Heart left ventricle (tissue), 16 donors: Measurements from ENCODE around the gene AGA. TPM values are rescaled to one million over a fixed set of nuclear protein-coding genes. Genes with fewer than 3 reads are reported as not detected.

Source experiments
- ATAC-seq, 4 donors: fragments of 200-7000 bp; cut with Tn5 transposase; one replicate each; pipeline ENCODE4 v1.9.1; 2020 to 2022; ENCODE audit warnings: moderate library complexity in 4 of 4, mild to moderate bottlenecking in 3 of 4, moderate number of reproducible peaks in 1 of 4
- DNase-seq, 5 donors: peaks; one replicate each; pipeline ENCODE4 v3.0.0-alpha.2; 2020
- H3K27ac ChIP-seq, 12 donors: fragments of 200-600 bp; sonication (generic) in 4 of 12; one replicate each; pipeline versions ENCODE4 v1.5.0 to v1.8.0; 2016 to 2022; ENCODE audit warnings: mild to moderate bottlenecking in 2 of 12
- H3K27me3 ChIP-seq, 9 donors: fragments of 200-600 bp; sonication (generic) in 2 of 9; one replicate each; pipeline versions ENCODE4 v1.5.1 to v1.8.0; 2016 to 2022; ENCODE audit warnings: mild to moderate bottlenecking in 3 of 9
- H3K36me3 ChIP-seq, 9 donors: fragments of 200-600 bp; sonication (generic) in 2 of 9; one replicate each; pipeline versions ENCODE4 v1.5.0 to v1.8.0; 2018 to 2022; ENCODE audit warnings: mild to moderate bottlenecking in 2 of 9
- H3K4me1 ChIP-seq, 12 donors: fragments of 200-600 bp; sonication (generic) in 4 of 12; one replicate each; pipeline versions ENCODE4 v1.5.0 to v1.8.0; 2016 to 2022; ENCODE audit warnings: mild to moderate bottlenecking in 3 of 12
- H3K4me3 ChIP-seq, 12 donors: fragments of 200-600 bp; sonication (generic) in 4 of 12; one replicate each; pipeline versions ENCODE4 v1.5.0 to v1.8.0; 2017 to 2022; ENCODE audit warnings: mild to moderate bottlenecking in 9 of 12, moderate library complexity in 4 of 12
- H3K9me3 ChIP-seq, 12 donors: fragments of 200-600 bp; sonication (generic) in 4 of 12; one replicate each; pipeline versions ENCODE4 v1.5.0 to v1.8.0; 2016 to 2022; ENCODE audit warnings: mild to moderate bottlenecking in 1 of 12
- CTCF ChIP-seq, 12 donors: fragments of 200-600 bp; sonication (generic) in 4 of 12; IDR thresholded peaks; one replicate each; pipeline versions ENCODE4 v1.5.0 to v1.8.0; 2018 to 2022; ENCODE audit warnings: antibody characterized with exemption in 12 of 12, mild to moderate bottlenecking in 5 of 12
- POLR2A ChIP-seq, 2 donors: fragments of 450-650 bp; IDR thresholded peaks; one replicate each; pipeline ENCODE4 v1.6.1; 2017; ENCODE audit warnings: antibody characterized with exemption in 2 of 2, mild to moderate bottlenecking in 2 of 2, moderate library complexity in 2 of 2
- WGBS, 4 donors: extraction: QIAGEN DNeasy Blood & Tissue Kit in 2 of 4; methylation state at CpG; one replicate each; pipeline versions ENCODE4 v1.1.5 to v1.1.7; 2013 to 2018; 5-methylcytosine and 5-hydroxymethylcytosine counted together
- intact Hi-C, 10 donors: fragments of 100-400 bp; cut with DNase I; formaldehyde crosslinking; loops; one replicate each; pipeline versions ENCODE4 v1.11.1 to v1.14.2; 2022
- polyA plus RNA-seq, 2 donors: library from polyadenylated mRNA; stranded (reverse); fragments of 200-250 nt; gene quantifications; one replicate each; pipeline ENCODE4 v1.2.3, GENCODE V29; 2013
- total RNA-seq, 9 donors: library from RNA; depleted of rRNA in 2 of 9; stranded (reverse); fragments of >200 nt in 2 of 9; fragmentation: NEBNext Ultra II Directional in 3 of 9; extraction: Animal tissue kit (Norgen Biotek cat#: 25700) in 3 of 9; gene quantifications; one replicate each; pipeline versions ENCODE4 v1.1.0 to v1.2.4, GENCODE V29; 2016 to 2023
- donor health status: ischemic (EF 13 %, LVEDD 7.1; RV severe dilation, severe dysfunction).
- donor health status: healthy with polysubstance abuse.
- donor health status: DM: no; HTN: yes; CAD: no.
- donor health status: DM: no; HTN: no; CAD: no.
- donor health status: ischemic (EF 25% LVEDD 6.9; RV normal size, moderate dysfunction).
- donor health status: ischemic (EF 25% LVEDD 5.7; RV mildly dilated, moderate dysfunction).
- donor health status: healthy.
- donor health status: DM: yes; HTN: yes; CAD: no.
- donor health status: ischemic (EF 35%, LVEDD 5.7; RV mildly dilated, moderate dysfunction).
- donor health status: nonischemic (EF 11% LVEDD 7.7; RV severe dilation, severe dysfunction).
- donor health status: DM: yes; HTN: yes; CAD: no.
- donor health status: PGD.
- donor health status: ischemic (EF 29% LVEDD 5.4; RV normal size, mild dysfunction).
- donor health status: nonischemic (EF 23%, LVEDD 6.1; RV moderate dilation, normal function).

Gene AGA
- total and polyA plus RNA-seq, 11 donors: 3.8 to 13.4 (median 8.0) TPM

- TF ChIP-seq POLR2A (IDR thresholded peaks at IDR 0.05): no peak
- TF ChIP-seq CTCF (IDR thresholded peaks at IDR 0.05): no peak
- WGBS, 4 donors: 67 to 76% (median 70%) methylated on average over 5 of the region's 5 CpGs
- Histone ChIP-seq H3K27me3 (no peaks in the 10 kb centered on the region), H3K36me3 (no peaks in the 10 kb centered on the region), H3K27ac (no peak overlapping the region), H3K4me1 (no peaks in the 10 kb centered on the region), H3K9me3 (peaks cover 0 to 6% (median 0%) of the 10 kb centered on the region in 12 donors), H3K4me3 (no peak overlapping the region)
- ATAC-seq (no peak), DNase-seq (no peak)
- intact Hi-C loops: no loop called here
Observed at GRCh38 chr4:177401658-177402273, 40.5 kb downstream of the AGA start.

- 53 to 74% (median 66%) methylated on average over 2 of the region's 2 CpGs for WGBS, 4 donors
- TF ChIP-seq CTCF (IDR thresholded peaks at IDR 0.05): no peak
- no peak for TF ChIP-seq POLR2A (IDR thresholded peaks at IDR 0.05)
- Histone ChIP-seq H3K36me3 (no peaks in the 10 kb centered on the region), H3K27ac (no peak overlapping the region), H3K9me3 (peaks cover 0 to 6% (median 0%) of the 10 kb centered on the region in 12 donors), H3K4me1 (no peaks in the 10 kb centered on the region), H3K27me3 (no peaks in the 10 kb centered on the region), H3K4me3 (no peak overlapping the region)
- ATAC-seq (no peak), DNase-seq (no peak)
- intact Hi-C loops: no loop called here
Observed at GRCh38 chr4:177400030-177400429, 42.2 kb downstream of the AGA start.

- WGBS, 4 donors: 91 to 96% (median 94%) methylated on average over 2 of the region's 2 CpGs
- DNase-seq: no peak
- H3K27me3 ChIP-seq: no peaks in the 10 kb centered on the region
- peaks cover 0 to 6% (median 0%) of the 10 kb centered on the region in 12 donors for H3K9me3 ChIP-seq
- intact Hi-C loops: no loop called here
- no peak for ATAC-seq
- TF ChIP-seq POLR2A (IDR thresholded peaks at IDR 0.05): no peak
- no peak for TF ChIP-seq CTCF (IDR thresholded peaks at IDR 0.05)
- H3K4me3 ChIP-seq: no peak overlapping the region
- no peak overlapping the region for H3K27ac ChIP-seq
- no peaks in the 10 kb centered on the region for H3K36me3 ChIP-seq
- H3K4me1 ChIP-seq: no peaks in the 10 kb centered on the region
Observed at GRCh38 chr4:177396352-177396751, 45.9 kb downstream of the AGA start.

DNA sequence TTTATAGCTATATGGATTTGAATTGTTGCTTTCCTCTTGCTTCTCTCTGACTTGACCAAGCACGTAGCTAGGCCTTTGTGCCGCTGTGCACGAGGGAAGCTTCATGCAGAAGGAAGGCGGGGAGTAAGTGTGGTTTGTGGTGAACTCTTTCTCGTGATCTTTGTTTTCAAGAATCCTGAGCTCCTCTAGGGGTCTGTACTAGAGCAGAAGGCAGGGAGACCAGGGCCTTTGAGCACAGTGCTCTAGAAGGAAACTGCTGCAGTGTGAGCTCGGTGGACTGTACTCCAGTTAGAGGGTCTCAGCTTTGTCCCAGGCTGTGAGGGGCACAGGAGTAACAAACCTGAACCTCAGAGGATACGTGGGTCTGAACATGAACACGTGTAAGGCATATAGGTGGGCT, 49.0 kb downstream of the AGA start:
- no peaks in the 10 kb centered on the region for H3K27me3 ChIP-seq
- peaks cover 0 to 6% (median 0%) of the 10 kb centered on the region in 12 donors for H3K9me3 ChIP-seq
- no peaks in the 10 kb centered on the region for H3K36me3 ChIP-seq
- WGBS, 4 donors: 69 to 77% (median 72%) methylated on average over 8 of the region's 8 CpGs
- DNase-seq: no peak
- TF ChIP-seq CTCF (IDR thresholded peaks at IDR 0.05): no peak
- no peak for TF ChIP-seq POLR2A (IDR thresholded peaks at IDR 0.05)
- no peak overlapping the region for H3K27ac ChIP-seq
- H3K4me3 ChIP-seq: no peak overlapping the region
- no peaks in the 10 kb centered on the region for H3K4me1 ChIP-seq
- intact Hi-C loops: no loop called here
- ATAC-seq: no peak
